H1 (cell line): ENCODE data around the gene MAGI2. TPM values are rescaled to one million over a fixed set of nuclear protein-coding genes. Genes with fewer than 3 reads are reported as not detected.
A peak's percentile ranks its signal among the peaks of the same experiment; 100 is the strongest.

Experiments used
- CTCF ChIA-PET: fragments of 300-600 bp; sonication (Branson Sonifier 250); formaldehyde crosslinking; loops from one replicate; lab custom pipeline; 2021; ENCODE audit not compliant: partially characterized antibody; lab: Charles Lee
- POLR2A ChIA-PET: fragments of 300-600 bp; sonication (Branson Sonifier 250); formaldehyde crosslinking; loops from one replicate; lab custom pipeline; 2021; ENCODE audit warnings: inconsistent platforms; ENCODE audit not compliant: partially characterized antibody; lab: Charles Lee
- DNase-seq, 2 experiments: peaks; one replicate each; pipeline versions ENCODE4 v3.0.0 to v3.0.0-alpha.2; 2010 to 2022; ENCODE audit warnings: low spot score in 2 of 2, low read depth in 1 of 2, mixed read lengths in 1 of 2
- FAIRE-seq: peaks from 2 replicates; lab custom pipeline; 2011; peaks lifted over from hg19 to GRCh38; lab: Jason Lieb, UNC
- H2AFZ ChIP-seq: 2 replicates; pipeline ENCODE4 v1.8.1; 2012; ENCODE audit warnings: low read length, inconsistent platforms
- H2AK5ac ChIP-seq: 2 replicates; pipeline ENCODE4 v1.6.1; 2013; ENCODE audit warnings: low read depth, low read length
- H2BK120ac ChIP-seq: replicated peaks from 2 replicates; pipeline ENCODE3; 2013; ENCODE audit warnings: low read depth, low read length, inconsistent platforms
- H2BK12ac ChIP-seq: 2 replicates; pipeline ENCODE4 v1.6.1; 2013; ENCODE audit warnings: low read depth, low read length
- H2BK15ac ChIP-seq: 2 replicates; pipeline ENCODE4 v1.6.1; 2013; ENCODE audit warnings: low read length
- H2BK20ac ChIP-seq: 2 replicates; pipeline ENCODE4 v1.6.1; 2013; ENCODE audit warnings: low read length
- H2BK5ac ChIP-seq: 2 replicates; pipeline ENCODE4 v1.6.1; 2013; ENCODE audit warnings: low read depth, low read length
- H3K14ac ChIP-seq: 2 replicates; pipeline ENCODE4 v1.6.1; 2013; ENCODE audit warnings: inconsistent platforms; ENCODE audit not compliant: insufficient read length
- H3K18ac ChIP-seq: 2 replicates; pipeline ENCODE4 v1.6.1; 2013; ENCODE audit warnings: low read length; ENCODE audit errors: extremely low read depth
- H3K23ac ChIP-seq: 2 replicates; pipeline ENCODE4 v1.6.1; 2013; ENCODE audit warnings: inconsistent platforms; ENCODE audit not compliant: insufficient read length
- H3K23me2 ChIP-seq: 2 replicates; pipeline ENCODE4 v1.6.1; 2013; ENCODE audit warnings: low read depth, low read length
- H3K27ac ChIP-seq: 2 replicates; pipeline ENCODE4 v1.6.1; 2011; ENCODE audit warnings: low read depth, low read length, inconsistent platforms
- H3K27me3 ChIP-seq, 4 experiments: replicated peaks in 1 of 4; 1 replicate in 1 of 4; 2 replicates in 3 of 4; pipeline versions ENCODE4 v1.6.1 to v1.8.1; 2011 to 2013; ENCODE audit warnings: low read length in 3 of 4, mild to moderate bottlenecking in 3 of 4, inconsistent platforms in 2 of 4, mixed read lengths in 2 of 4, moderate library complexity in 1 of 4; ENCODE audit not compliant: control insufficient read depth in 3 of 4, insufficient read depth in 3 of 4; ENCODE audit errors: extremely low read depth in 1 of 4
- H3K36me3 ChIP-seq, 4 experiments: 2 replicates each; pipeline versions ENCODE4 v1.6.1 to v1.8.1; 2011 to 2013; ENCODE audit warnings: mild to moderate bottlenecking in 4 of 4, low read length in 3 of 4, moderate library complexity in 2 of 4, control low read depth in 1 of 4, inconsistent platforms in 1 of 4; ENCODE audit not compliant: insufficient read depth in 4 of 4, control insufficient read depth in 2 of 4
- H3K4ac ChIP-seq: replicated peaks from 2 replicates; pipeline ENCODE3; 2013; ENCODE audit warnings: low read length, low read depth, mixed read lengths, inconsistent platforms; ENCODE audit not compliant: insufficient read length
- H3K4me1 ChIP-seq, 4 experiments: replicated peaks in 1 of 4; 1 replicate in 1 of 4; 2 replicates in 3 of 4; pipeline versions ENCODE4 v1.6.1 to v1.8.1; 2011 to 2013; ENCODE audit warnings: low read length in 3 of 4, inconsistent platforms in 2 of 4, mixed read lengths in 1 of 4; ENCODE audit not compliant: insufficient read depth in 4 of 4, control insufficient read depth in 3 of 4
- H3K4me2 ChIP-seq, 2 experiments: 2 replicates each; pipeline versions ENCODE4 v1.6.1 to v1.8.1; 2011 to 2013; ENCODE audit warnings: low read depth in 2 of 2, low read length in 2 of 2, control low read depth in 1 of 2, inconsistent platforms in 1 of 2, mild to moderate bottlenecking in 1 of 2; ENCODE audit not compliant: insufficient read depth in 1 of 2
- H3K4me3 ChIP-seq, 4 experiments: fragments of 200-600, 300-600 bp in 1 of 4; sonication (generic), shearing (Covaris generic), sonication (Bioruptor Twin) in 1 of 4; 2 replicates each; pipeline versions ENCODE4 v1.5.1 to v1.8.1; 2011 to 2016; ENCODE audit warnings: low read length in 4 of 4, low read depth in 3 of 4, control low read depth in 2 of 4, inconsistent platforms in 2 of 4, mild to moderate bottlenecking in 2 of 4, mixed read lengths in 1 of 4, moderate library complexity in 1 of 4; ENCODE audit not compliant: insufficient read depth in 2 of 4; ENCODE audit errors: extremely low read depth in 1 of 4
- H3K56ac ChIP-seq: replicated peaks from 2 replicates; pipeline ENCODE3; 2013; ENCODE audit warnings: low read depth, mild to moderate bottlenecking, mixed read lengths, low read length, inconsistent platforms; ENCODE audit not compliant: insufficient read length
- H3K79me1 ChIP-seq: 2 replicates; pipeline ENCODE4 v1.6.1; 2013; ENCODE audit warnings: low read depth, low read length, control low read depth
- H3K79me2 ChIP-seq, 2 experiments: 2 replicates each; pipeline versions ENCODE4 v1.6.1 to v1.8.1; 2012 to 2013; ENCODE audit warnings: low read length in 2 of 2, mild to moderate bottlenecking in 2 of 2, inconsistent platforms in 1 of 2; ENCODE audit not compliant: insufficient read depth in 2 of 2, control insufficient read depth in 1 of 2
- H3K9ac ChIP-seq, 4 experiments: replicated peaks in 1 of 4; 1 replicate in 1 of 4; 2 replicates in 3 of 4; pipeline versions ENCODE4 v1.6.1 to v1.8.1; 2011 to 2013; ENCODE audit warnings: low read depth in 3 of 4, low read length in 3 of 4, control low read depth in 2 of 4, mild to moderate bottlenecking in 2 of 4, moderate library complexity in 2 of 4, inconsistent platforms in 1 of 4; ENCODE audit errors: extremely low read depth in 1 of 4
- H3K9me3 ChIP-seq, 2 experiments: 2 replicates each; pipeline versions ENCODE4 v1.6.1 to v1.8.1; 2012 to 2013; ENCODE audit warnings: mild to moderate bottlenecking in 2 of 2, moderate library complexity in 2 of 2, control low read depth in 1 of 2, inconsistent platforms in 1 of 2, low read depth in 1 of 2, low read length in 1 of 2, mixed read lengths in 1 of 2; ENCODE audit not compliant: insufficient read depth in 2 of 2
- H4K20me1 ChIP-seq, 2 experiments: replicated peaks in 1 of 2; 2 replicates each; pipeline versions ENCODE3 to v1.8.1; 2011 to 2013; ENCODE audit warnings: inconsistent platforms in 2 of 2, low read length in 2 of 2, mild to moderate bottlenecking in 1 of 2; ENCODE audit not compliant: insufficient read depth in 2 of 2, control insufficient read depth in 1 of 2
- H4K5ac ChIP-seq: 2 replicates; pipeline ENCODE4 v1.6.1; 2013; ENCODE audit warnings: low read length, low read depth, mixed read lengths, inconsistent platforms; ENCODE audit not compliant: insufficient read length
- H4K8ac ChIP-seq: 2 replicates; pipeline ENCODE4 v1.8.0; 2013; ENCODE audit warnings: mild to moderate bottlenecking, moderate library complexity, low read length, inconsistent platforms; ENCODE audit not compliant: insufficient read depth; ENCODE audit errors: extremely low read depth
- H4K91ac ChIP-seq: replicated peaks from 2 replicates; pipeline ENCODE3; 2013; ENCODE audit warnings: low read length, mixed read lengths, inconsistent platforms; ENCODE audit not compliant: insufficient read length
- SP1 ChIP-seq: IDR thresholded peaks from 2 replicates; pipeline ENCODE4 v1.6.1; 2011; ENCODE audit warnings: low read depth, low read length
- WGBS, 2 experiments: shearing (Covaris generic) in 1 of 2; methylation state at CpG; one replicate each; pipeline versions ENCODE4 v1.1.6 to v1.1.7; 2013 to 2015; ENCODE audit warnings: low lambda C conversion rate in 2 of 2, mixed read lengths in 2 of 2, inconsistent platforms in 1 of 2, low coverage in 1 of 2, missing lambda C conversion rate in 1 of 2; ENCODE audit not compliant: insufficient replicate concordance in 2 of 2, insufficient coverage in 1 of 2, insufficient read length in 1 of 2; ENCODE audit errors: extremely low coverage in 1 of 2, missing lambda C conversion rate in 1 of 2; 5-methylcytosine and 5-hydroxymethylcytosine counted together
- polyA plus RNA-seq, 7 experiments: library from polyadenylated mRNA; depleted of rRNA in 3 of 7; stranded (reverse) in 5 of 7; unstranded in 2 of 7; fragments of >200 nt in 5 of 7; fragments of 200-250 nt in 2 of 7; gene quantifications; 1 replicate in 5 of 7; 2 replicates in 1 of 7; 4 replicates in 1 of 7; pipeline versions ENCODE4 v1.2.1 to v1.2.3, GENCODE V29; 2011 to 2013; ENCODE audit warnings: missing spikeins in 2 of 7, mixed read lengths in 2 of 7
- total RNA-seq: library from RNA; stranded (reverse); fragmentation: NEBNext Ultra II Directional; extraction: Animal tissue kit (Norgen Biotek cat#: 25700); gene quantifications from 2 replicates; pipeline ENCODE4 v1.2.1, GENCODE V29; 2021

The MAGI2 gene
- total and polyA plus RNA-seq, 2 of the 8 experiments (the other 6 are each of a cell fraction or from before 2014, with no cell fraction given) = 6.0 to 27.3 TPM

GRCh38 chr7:78398576-78398975 is 1054.9 kb downstream of the MAGI2 start:
- 0 out of 4 replicates have a peak overlapping the region, but pooled peaks of 1 of the 2 experiments have one; percentile 25 for H3K4me2 ChIP-seq
- H2AFZ ChIP-seq = no peak overlapping the region
- no peak overlapping the region for H2BK5ac ChIP-seq
- no peaks in the 10 kb centered on the region for H3K36me3 ChIP-seq
- H3K18ac ChIP-seq = no peak overlapping the region
- DNase-seq (no peak), FAIRE-seq (peak; percentile 88)
- no peak overlapping the region for H3K4ac ChIP-seq
- CTCF ChIA-PET = interaction anchor here (1.0 to 1.2 kb wide), 2 partner anchors 36 to 378 kb away, joined by 3 to 4 read pairs; no protein-coding TSS in a partner anchor
- POLR2A ChIA-PET = no interaction called here
- no peak overlapping the region for H3K56ac ChIP-seq
- H3K4me3 ChIP-seq = peak overlapping the region in 1 of 4 experiments; percentile 19; a peak in 1 of 8 replicates
- H3K9ac ChIP-seq = no peak overlapping the region
- no peaks in the 10 kb centered on the region for H3K79me2 ChIP-seq
- H3K23ac ChIP-seq = no peak overlapping the region
- no peak overlapping the region for H3K27ac ChIP-seq
- H2BK12ac ChIP-seq = no peak overlapping the region
- H2BK20ac ChIP-seq = no peak overlapping the region
- H4K5ac ChIP-seq = peak overlapping the region; percentile 57
- H3K4me1 ChIP-seq = peaks cover 7 to 25% (median 17%) of the 10 kb centered on the region in 4 experiments
- WGBS, 2 experiments = 39% methylated on average over 2 of the region's 2 CpGs; no CpG with 5 or more reads in 1 of the 2 experiments
- H3K79me1 ChIP-seq = no peaks in the 10 kb centered on the region
- H3K9me3 ChIP-seq = no peaks in the 10 kb centered on the region
- no peaks in the 10 kb centered on the region for H3K27me3 ChIP-seq
- H3K23me2 ChIP-seq = 0 out of 2 replicates have a peak, but pooled peaks cover 3% of the 10 kb centered on the region
- H4K91ac ChIP-seq = no peak overlapping the region
- H4K20me1 ChIP-seq = peaks cover 0 to 3% of the 10 kb centered on the region in 2 experiments
- H4K8ac ChIP-seq = no peak overlapping the region
- H2AK5ac ChIP-seq = no peak overlapping the region
- no peak overlapping the region for H3K14ac ChIP-seq
- H2BK15ac ChIP-seq = no peak overlapping the region
- no peak overlapping the region for H2BK120ac ChIP-seq
- TF ChIP-seq SP1 = 0 out of 2 replicates have a peak, but pooled peaks have one; percentile 6
